ENCODE measurements around the gene TTBK2. TPM values are rescaled to one million over a fixed set of nuclear protein-coding genes. Genes with fewer than 3 reads are reported as not detected.

Gene TTBK2
- polyA plus RNA-seq, 1 of the 3 experiments (the other 2 are of a cell fraction) = 4.5 TPM

- Histone ChIP-seq H3K9me2 (no peaks in the 10 kb centered on the region), H3K36me3 (replicated peaks in 1 of 2; ENCODE audit: control insufficient read depth in 1 of 2, insufficient read depth in 2 of 2, low read length in 1 of 2) (peaks cover 16 to 24% of the 10 kb centered on the region in 2 experiments), H3K27me3 (ENCODE audit: insufficient read depth) (no peaks in the 10 kb centered on the region), H4K20me1 (ENCODE audit: insufficient read depth) (no peaks in the 10 kb centered on the region), H2AFZ (ENCODE audit: low read depth) (no peak overlapping the region), H3F3A (replicated peaks; ENCODE audit: insufficient read depth) (peaks cover 4% of the 10 kb centered on the region), H3K9ac (no peak overlapping the region), H3K4me3 (ENCODE audit: low read depth in 2 of 2, low read length in 1 of 2) (no peak overlapping the region), H3K27ac (ENCODE audit: low read depth in 2 of 2, low read length in 1 of 2) (no peak overlapping the region), H3K9me3 (0 out of 2 replicates have a peak, but pooled peaks cover 2% of the 10 kb centered on the region), H3K4me1 (ENCODE audit: control insufficient read depth in 1 of 2, insufficient read depth in 2 of 2, low read depth in 1 of 2, low read length in 1 of 2) (peaks cover 0 to 5% of the 10 kb centered on the region in 2 experiments; a peak in 2 of 4 replicates), H3K79me2 (ENCODE audit: insufficient read depth) (no peaks in the 10 kb centered on the region), H3K4me2 (no peak overlapping the region)
- DNase-seq = no peak
- POLR2A ChIA-PET = no interaction called here
- CTCF ChIA-PET = interaction anchor here (1.1 kb wide), 1 partner anchor 8 kb away, joined by 3 read pairs; no protein-coding TSS in a partner anchor
- TF ChIP-seq POLR2AphosphoS5 (IDR thresholded peaks at IDR 0.05; ENCODE audit: low read depth, low read length) = no peak
- TF ChIP-seq ELF1 (IDR thresholded peaks at IDR 0.05) = no peak
- TF ChIP-seq TCF12 (IDR thresholded peaks at IDR 0.05) = no peak
- no peak for TF ChIP-seq FOXJ3 (CRISPR knock-in tag; IDR thresholded peaks at IDR 0.05)
- no peak for TF ChIP-seq RFX5 (IDR thresholded peaks at IDR 0.05; ENCODE audit: low read length)
- TF ChIP-seq RAD21 (IDR thresholded peaks at IDR 0.05; ENCODE audit: low read length) = no peak
- TF ChIP-seq NFIC (IDR thresholded peaks at IDR 0.05; ENCODE audit: borderline replicate concordance) = no peak
- TF ChIP-seq NRF1 (IDR thresholded peaks at IDR 0.05; ENCODE audit: low read depth, low read length) = no peak
- TF ChIP-seq TAF1 (IDR thresholded peaks at IDR 0.05; ENCODE audit: borderline replicate concordance, low read depth, low read length) = no peak
- no peak for TF ChIP-seq RXRA (IDR thresholded peaks at IDR 0.05; ENCODE audit: borderline replicate concordance, low read depth)
- no peak for TF ChIP-seq SMC3 (IDR thresholded peaks at IDR 0.05; ENCODE audit: low read depth, low read length)
- no peak for TF ChIP-seq CTCF (IDR thresholded peaks at IDR 0.05)
- TF ChIP-seq FOXM1 (IDR thresholded peaks at IDR 0.05; ENCODE audit: low read depth) = no peak
- TF ChIP-seq, protein P1, sequence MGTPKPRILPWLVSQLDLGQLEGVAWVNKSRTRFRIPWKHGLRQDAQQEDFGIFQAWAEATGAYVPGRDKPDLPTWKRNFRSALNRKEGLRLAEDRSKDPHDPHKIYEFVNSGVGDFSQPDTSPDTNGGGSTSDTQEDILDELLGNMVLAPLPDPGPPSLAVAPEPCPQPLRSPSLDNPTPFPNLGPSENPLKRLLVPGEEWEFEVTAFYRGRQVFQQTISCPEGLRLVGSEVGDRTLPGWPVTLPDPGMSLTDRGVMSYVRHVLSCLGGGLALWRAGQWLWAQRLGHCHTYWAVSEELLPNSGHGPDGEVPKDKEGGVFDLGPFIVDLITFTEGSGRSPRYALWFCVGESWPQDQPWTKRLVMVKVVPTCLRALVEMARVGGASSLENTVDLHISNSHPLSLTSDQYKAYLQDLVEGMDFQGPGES (IDR thresholded peaks at IDR 0.05; ENCODE audit: low read depth, low read length) = no peak
- no peak for TF ChIP-seq ZBTB33 (IDR thresholded peaks at IDR 0.05; ENCODE audit: borderline replicate concordance, low read depth)
- no peak for TF ChIP-seq MXI1 (IDR thresholded peaks at IDR 0.05; ENCODE audit: low read depth, low read length)
- TF ChIP-seq MEF2A (IDR thresholded peaks at IDR 0.05; ENCODE audit: borderline replicate concordance, low read depth) = no peak
- no peak for TF ChIP-seq GATA2 (CRISPR knock-in tag; IDR thresholded peaks at IDR 0.05)
- no peak for TF ChIP-seq EZH2phosphoT487 (IDR thresholded peaks at IDR 0.05; ENCODE audit: borderline replicate concordance, low read depth)
- WGBS (ENCODE audit: low lambda C conversion rate) = 93% methylated on average over 2 of the region's 2 CpGs
These were observed 170.3 kb downstream of the TTBK2 start for GRCh38 chr15:42750306-42750705.

All from SK-N-SH (cell line).